HUES64 (cell line): ENCODE data around the gene KRT71.

Source experiments
- H3K27ac ChIP-seq: 2 replicates; pipeline ENCODE4 v1.7.0; 2013; ENCODE audit warnings: low read depth, low read length, inconsistent platforms
- H3K27me3 ChIP-seq: 2 replicates; pipeline ENCODE4 v1.6.1; 2013; ENCODE audit warnings: mild to moderate bottlenecking, low read length; ENCODE audit not compliant: insufficient read depth
- H3K36me3 ChIP-seq: 2 replicates; pipeline ENCODE4 v1.6.1; 2013; ENCODE audit warnings: mild to moderate bottlenecking, low read length; ENCODE audit not compliant: insufficient read depth
- H3K4me1 ChIP-seq: 2 replicates; pipeline ENCODE4 v1.6.1; 2013; ENCODE audit warnings: mild to moderate bottlenecking, low read length, moderate library complexity; ENCODE audit not compliant: insufficient read depth
- H3K4me3 ChIP-seq: 2 replicates; pipeline ENCODE4 v1.5.1; 2013; ENCODE audit warnings: mild to moderate bottlenecking, low read length, moderate library complexity
- H3K9ac ChIP-seq: 2 replicates; pipeline ENCODE4 v1.6.1; 2013; ENCODE audit warnings: mild to moderate bottlenecking, low read depth, low read length
- H3K9me3 ChIP-seq: 2 replicates; pipeline ENCODE4 v1.6.1; 2013; ENCODE audit warnings: low read depth, low read length; ENCODE audit not compliant: insufficient read depth
- WGBS: fragments of 150-250, 120-280 bp; methylation state at CpG from one replicate; pipeline ENCODE4 v1.1.7; 2013; ENCODE audit warnings: missing lambda C conversion rate; 5-methylcytosine and 5-hydroxymethylcytosine counted together

Gene KRT71

GRCh38 chr12:52575256-52575655 is 22.3 kb upstream of the KRT71 start:
- no peak overlapping the region for H3K27ac ChIP-seq
- 94% methylated on average over 9 of the region's 9 CpGs for WGBS
- H3K4me3 ChIP-seq = no peak overlapping the region
- no peaks in the 10 kb centered on the region for H3K9me3 ChIP-seq
- no peaks in the 10 kb centered on the region for H3K36me3 ChIP-seq
- no peaks in the 10 kb centered on the region for H3K4me1 ChIP-seq
- H3K27me3 ChIP-seq = no peaks in the 10 kb centered on the region
- no peak overlapping the region for H3K9ac ChIP-seq

GRCh38 chr12:52573743-52574142 is 20.8 kb upstream of the KRT71 start, which contains the start of gene KRT74:
TSS of gene KRT74 (minus strand) at chr12:52573843. CDS start at chr12:52573777, 66 bp downstream.
- WGBS = 97% methylated on average over 3 of the region's 3 CpGs
- no peaks in the 10 kb centered on the region for H3K27me3 ChIP-seq

GRCh38 chr12:52573306-52573705 is 20.4 kb upstream of the KRT71 start:
- Histone ChIP-seq H3K27me3 (no peaks in the 10 kb centered on the region), H3K9ac (no peak overlapping the region), H3K36me3 (no peaks in the 10 kb centered on the region), H3K4me1 (no peaks in the 10 kb centered on the region), H3K4me3 (no peak overlapping the region), H3K9me3 (no peaks in the 10 kb centered on the region), H3K27ac (no peak overlapping the region)
- WGBS = 95% methylated on average over 15 of the region's 15 CpGs

More at GRCh38 chr12:52573743-52574142, 20.8 kb upstream of the KRT71 start, which contains the start of gene KRT74:
- H3K4me1 ChIP-seq = no peaks in the 10 kb centered on the region
- no peaks in the 10 kb centered on the region for H3K36me3 ChIP-seq
- no peak within 1 kb of the TSS for H3K9ac ChIP-seq
- no peak within 1 kb of the TSS for H3K4me3 ChIP-seq
- no peaks in the 10 kb centered on the region for H3K9me3 ChIP-seq
- H3K27ac ChIP-seq = no peak within 1 kb of the TSS

DNA sequence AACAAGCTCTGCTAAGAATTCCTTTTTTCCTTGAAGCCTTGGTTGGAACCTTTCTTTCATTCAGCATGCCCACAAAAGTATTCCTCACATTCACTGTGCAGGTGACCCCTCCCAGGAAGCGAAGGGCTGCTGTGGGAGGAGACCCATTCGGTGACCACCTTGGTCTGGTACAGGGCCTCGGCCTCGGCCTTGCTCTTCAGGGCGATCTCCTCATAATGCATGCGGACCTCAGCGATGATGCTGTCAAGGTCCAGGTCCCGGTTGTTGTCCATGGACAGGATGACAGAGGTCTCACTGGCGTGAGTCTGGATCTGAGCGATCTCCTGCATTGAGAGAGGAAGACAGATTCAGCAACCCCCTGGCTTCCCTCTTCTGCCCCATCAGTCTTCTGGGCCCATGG is 17.6 kb upstream of the KRT71 start:
- Histone ChIP-seq H3K9ac (no peak overlapping the region), H3K27me3 (no peaks in the 10 kb centered on the region), H3K9me3 (no peaks in the 10 kb centered on the region), H3K36me3 (no peaks in the 10 kb centered on the region), H3K4me3 (no peak overlapping the region), H3K4me1 (no peaks in the 10 kb centered on the region), H3K27ac (no peak overlapping the region)
- WGBS = 94% methylated on average over 10 of the region's 10 CpGs

GRCh38 chr12:52568111-52568510 is 15.2 kb upstream of the KRT71 start:
- WGBS = 95% methylated on average over 12 of the region's 12 CpGs

DNA sequence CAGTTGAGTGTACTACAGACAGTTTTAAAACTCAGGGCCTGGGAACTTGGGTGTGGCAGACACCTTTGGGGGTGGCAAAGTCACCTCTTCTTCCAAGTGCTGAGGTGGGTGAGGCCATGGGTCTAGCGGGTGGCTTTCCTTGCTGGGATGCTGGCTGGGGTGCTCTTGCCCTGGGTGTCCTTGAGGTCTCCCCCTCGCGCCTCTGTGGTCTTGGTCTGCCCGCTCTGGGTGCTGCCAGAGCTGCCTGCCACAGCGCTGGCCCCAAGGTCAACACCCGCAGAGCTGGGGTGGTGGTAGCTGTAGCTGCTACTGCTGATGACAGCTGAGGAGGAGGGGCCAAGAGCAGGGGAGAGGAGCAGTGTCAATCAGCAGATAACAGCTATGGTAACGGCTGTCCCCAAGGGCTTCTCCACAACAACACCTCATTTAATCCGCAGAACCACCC is 13.9 kb upstream of the KRT71 start:
- Histone ChIP-seq H3K27me3 (no peaks in the 10 kb centered on the region), H3K36me3 (no peaks in the 10 kb centered on the region), H3K4me1 (no peaks in the 10 kb centered on the region), H3K27ac (no peak overlapping the region), H3K9ac (no peak overlapping the region), H3K9me3 (no peaks in the 10 kb centered on the region), H3K4me3 (no peak overlapping the region)
- WGBS = 80% methylated on average over 8 of the region's 8 CpGs

More at GRCh38 chr12:52568111-52568510, 15.2 kb upstream of the KRT71 start:
- Histone ChIP-seq H3K9me3 (no peaks in the 10 kb centered on the region), H3K9ac (no peak overlapping the region), H3K36me3 (no peaks in the 10 kb centered on the region), H3K4me3 (no peak overlapping the region), H3K27me3 (no peaks in the 10 kb centered on the region), H3K4me1 (no peaks in the 10 kb centered on the region), H3K27ac (no peak overlapping the region)

DNA sequence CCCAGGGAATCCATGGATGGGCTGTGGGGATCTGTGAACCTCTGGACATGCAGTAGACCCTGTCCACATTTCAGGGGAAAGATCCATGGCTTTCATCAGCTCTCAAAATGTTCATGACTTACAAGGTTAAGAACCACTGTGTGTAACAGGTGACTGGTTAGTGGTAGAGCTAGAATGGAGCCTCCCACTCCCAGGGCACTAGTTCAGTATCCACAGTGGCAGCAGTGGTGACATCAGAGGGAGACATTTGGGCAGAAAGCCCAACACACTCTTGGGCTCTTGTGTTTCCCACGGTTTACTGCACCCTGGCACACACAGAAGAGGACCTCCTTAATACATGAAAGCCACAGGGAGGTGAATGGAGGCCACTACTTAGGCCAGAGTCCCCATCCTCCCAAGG is 11.6 kb upstream of the KRT71 start:
- no peaks in the 10 kb centered on the region for H3K36me3 ChIP-seq
- H3K27ac ChIP-seq = no peak overlapping the region
- H3K9me3 ChIP-seq = no peaks in the 10 kb centered on the region
- H3K27me3 ChIP-seq = no peaks in the 10 kb centered on the region
- 82% methylated on average over 1 of the region's 1 CpG for WGBS
- H3K4me3 ChIP-seq = no peak overlapping the region
- no peak overlapping the region for H3K9ac ChIP-seq
- no peaks in the 10 kb centered on the region for H3K4me1 ChIP-seq

DNA sequence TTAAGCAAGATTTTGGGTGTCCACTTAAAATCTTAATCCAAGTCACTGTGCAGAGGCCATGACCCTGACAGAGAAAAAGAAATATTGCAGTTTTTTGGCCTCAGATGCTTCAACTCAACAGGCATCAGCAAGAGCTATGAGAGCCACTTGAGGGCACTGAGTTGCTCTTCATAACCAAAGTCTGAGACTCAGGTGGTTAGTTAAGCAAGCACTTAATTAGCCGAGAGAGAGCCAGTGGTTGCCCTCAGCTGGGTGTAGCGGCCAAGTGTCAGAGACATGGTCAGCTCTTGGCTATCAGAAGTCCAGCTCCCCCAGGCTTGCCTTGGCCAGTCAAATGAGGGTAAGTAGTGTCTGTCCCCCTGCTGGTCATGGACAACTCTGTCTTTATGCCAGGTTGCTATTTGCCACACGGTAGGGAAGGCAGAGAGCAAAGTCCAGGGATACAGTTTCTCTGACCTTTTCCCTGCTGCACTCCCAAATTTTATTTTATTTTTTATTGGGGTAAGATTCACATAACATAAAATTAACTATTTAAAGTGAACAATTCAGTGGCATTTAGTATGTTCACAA is 9.0 kb upstream of the KRT71 start:
- Histone ChIP-seq H3K4me1 (no peaks in the 10 kb centered on the region), H3K9ac (no peak overlapping the region), H3K27ac (no peak overlapping the region), H3K27me3 (no peaks in the 10 kb centered on the region), H3K36me3 (no peaks in the 10 kb centered on the region), H3K9me3 (no peaks in the 10 kb centered on the region), H3K4me3 (no peak overlapping the region)
- WGBS = 77% methylated on average over 3 of the region's 3 CpGs

GRCh38 chr12:52559979-52560378 is 7.0 kb upstream of the KRT71 start:
- Histone ChIP-seq H3K36me3 (no peaks in the 10 kb centered on the region), H3K27me3 (no peaks in the 10 kb centered on the region)
- WGBS = 91% methylated on average over 4 of the region's 4 CpGs

GRCh38 chr12:52558781-52559445 is 6.0 kb upstream of the KRT71 start:
- 91% methylated on average over 8 of the region's 8 CpGs for WGBS
- Histone ChIP-seq H3K9ac (no peak overlapping the region), H3K36me3 (no peaks in the 10 kb centered on the region), H3K4me3 (no peak overlapping the region), H3K27ac (no peak overlapping the region), H3K9me3 (no peaks in the 10 kb centered on the region), H3K4me1 (no peaks in the 10 kb centered on the region), H3K27me3 (no peaks in the 10 kb centered on the region)

More at GRCh38 chr12:52559979-52560378, 7.0 kb upstream of the KRT71 start:
- no peak overlapping the region for H3K4me3 ChIP-seq
- H3K9ac ChIP-seq = no peak overlapping the region
- H3K4me1 ChIP-seq = no peaks in the 10 kb centered on the region
- no peaks in the 10 kb centered on the region for H3K9me3 ChIP-seq
- no peak overlapping the region for H3K27ac ChIP-seq

- 83% methylated on average over 2 of the region's 2 CpGs for WGBS
Observed at GRCh38 chr12:52557476-52557875, 4.5 kb upstream of the KRT71 start.

More at GRCh38 chr12:52557476-52557875, 4.5 kb upstream of the KRT71 start:
- no peaks in the 10 kb centered on the region for H3K36me3 ChIP-seq
- H3K4me3 ChIP-seq = no peak overlapping the region
- no peak overlapping the region for H3K27ac ChIP-seq
- H3K4me1 ChIP-seq = no peaks in the 10 kb centered on the region
- no peak overlapping the region for H3K9ac ChIP-seq
- H3K27me3 ChIP-seq = no peaks in the 10 kb centered on the region
- no peaks in the 10 kb centered on the region for H3K9me3 ChIP-seq
